ENCODE measurements around the gene COMT.

COMT gene

DNA sequence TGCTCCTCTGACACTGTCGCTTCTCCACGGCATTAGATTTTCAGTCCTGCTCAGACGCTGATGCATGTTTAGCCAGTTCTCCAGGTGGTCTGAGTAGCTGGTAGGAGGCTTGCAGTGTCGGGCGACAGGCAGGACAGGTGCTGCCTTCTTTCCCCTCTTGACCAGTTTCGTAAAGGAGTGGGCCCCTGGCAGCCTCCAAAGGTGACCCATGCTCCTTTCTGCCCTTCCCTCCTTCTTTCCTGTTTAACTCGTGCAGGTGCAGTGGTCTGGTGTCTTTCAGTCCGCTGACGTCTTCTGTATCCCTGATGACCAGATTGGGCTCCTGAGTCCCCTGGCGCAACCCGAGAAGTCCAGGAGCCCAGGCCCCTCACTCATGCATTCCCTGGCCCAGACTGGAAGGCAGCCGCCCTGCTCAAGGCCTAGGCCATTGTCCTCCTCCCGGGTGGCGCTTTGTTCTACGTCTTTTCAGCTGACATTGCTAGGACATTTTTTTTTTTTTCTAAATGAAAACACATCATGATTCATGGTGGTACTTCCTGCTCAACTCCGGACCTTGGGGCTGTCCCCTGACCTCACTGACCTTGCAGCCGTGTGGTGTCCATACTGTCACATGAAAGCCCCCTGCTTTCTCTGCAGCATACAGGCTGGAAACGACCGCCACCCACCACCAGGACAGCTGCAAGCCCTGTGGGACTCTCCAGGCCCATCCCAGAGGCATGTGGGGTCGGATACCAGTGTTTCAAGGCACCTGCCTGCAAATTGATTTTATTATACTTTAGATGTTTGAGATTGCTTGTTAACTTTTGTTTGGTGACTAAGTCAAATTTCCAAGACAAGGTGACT, 25.6 kb downstream of the COMT start:
- no peak overlapping the region for H3K27ac ChIP-seq
- no peak for DNase-seq (ENCODE audit: low read depth, low spot score)

DNA sequence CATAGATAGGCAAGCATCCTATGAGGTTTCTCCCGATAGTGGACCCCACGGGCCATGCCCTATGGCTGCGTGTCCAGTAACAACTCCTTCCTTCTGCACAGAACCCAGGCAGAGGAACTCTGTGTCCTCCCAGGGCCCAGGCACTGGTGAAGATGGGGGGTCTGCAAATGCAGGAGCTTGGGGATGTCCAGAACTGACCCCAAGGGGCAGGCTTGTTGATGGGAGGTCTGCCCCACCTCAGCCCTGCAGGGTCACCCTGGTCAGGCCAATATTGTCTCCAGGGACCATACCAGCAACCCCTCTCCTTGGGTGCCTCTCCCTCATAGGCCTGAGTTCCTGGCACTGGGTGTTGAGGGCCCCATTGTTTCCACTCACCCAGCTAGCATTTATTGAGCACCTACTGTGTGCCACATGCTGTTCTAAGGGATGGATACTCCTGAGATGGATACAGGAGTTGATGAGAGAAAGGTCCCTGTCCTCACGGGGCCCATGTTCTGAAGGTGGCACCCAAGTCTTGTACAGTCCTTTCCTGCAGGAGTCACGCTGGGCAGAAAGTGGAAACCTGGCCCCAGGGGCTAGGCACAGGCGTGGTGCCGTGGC, 26.4 kb downstream of the COMT start:
- H3K27ac ChIP-seq: no peak overlapping the region
- no peak for DNase-seq (ENCODE audit: low read depth, low spot score)

DNA sequence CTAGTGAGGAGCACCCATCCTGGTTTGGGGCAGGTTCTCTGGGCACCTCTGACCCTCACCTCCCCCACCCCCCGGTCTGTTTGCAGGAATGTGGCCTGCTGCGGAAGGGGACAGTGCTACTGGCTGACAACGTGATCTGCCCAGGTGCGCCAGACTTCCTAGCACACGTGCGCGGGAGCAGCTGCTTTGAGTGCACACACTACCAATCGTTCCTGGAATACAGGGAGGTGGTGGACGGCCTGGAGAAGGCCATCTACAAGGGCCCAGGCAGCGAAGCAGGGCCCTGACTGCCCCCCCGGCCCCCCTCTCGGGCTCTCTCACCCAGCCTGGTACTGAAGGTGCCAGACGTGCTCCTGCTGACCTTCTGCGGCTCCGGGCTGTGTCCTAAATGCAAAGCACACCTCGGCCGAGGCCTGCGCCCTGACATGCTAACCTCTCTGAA, 26.9 kb downstream of the COMT start:
- DNase-seq (ENCODE audit: low read depth, low spot score): no peak
- no peak overlapping the region for H3K27ac ChIP-seq

DNA sequence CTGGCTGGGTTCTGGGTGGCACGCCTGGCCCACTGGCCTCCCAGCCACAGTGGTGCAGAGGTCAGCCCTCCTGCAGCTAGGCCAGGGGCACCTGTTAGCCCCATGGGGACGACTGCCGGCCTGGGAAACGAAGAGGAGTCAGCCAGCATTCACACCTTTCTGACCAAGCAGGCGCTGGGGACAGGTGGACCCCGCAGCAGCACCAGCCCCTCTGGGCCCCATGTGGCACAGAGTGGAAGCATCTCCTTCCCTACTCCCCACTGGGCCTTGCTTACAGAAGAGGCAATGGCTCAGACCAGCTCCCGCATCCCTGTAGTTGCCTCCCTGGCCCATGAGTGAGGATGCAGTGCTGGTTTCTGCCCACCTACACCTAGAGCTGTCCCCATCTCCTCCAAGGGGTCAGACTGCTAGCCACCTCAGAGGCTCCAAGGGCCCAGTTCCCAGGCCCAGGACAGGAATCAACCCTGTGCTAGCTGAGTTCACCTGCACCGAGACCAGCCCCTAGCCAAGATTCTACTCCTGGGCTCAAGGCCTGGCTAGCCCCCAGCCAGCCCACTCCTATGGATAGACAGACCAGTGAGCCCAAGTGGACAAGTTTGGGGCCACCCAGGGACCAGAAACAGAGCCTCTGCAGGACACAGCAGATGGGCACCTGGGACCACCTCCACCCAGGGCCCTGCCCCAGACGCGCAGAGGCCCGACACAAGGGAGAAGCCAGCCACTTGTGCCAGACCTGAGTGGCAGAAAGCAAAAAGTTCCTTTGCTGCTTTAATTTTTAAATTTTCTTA, 27.8 kb downstream of the COMT start:
- no peak overlapping the region for H3K27ac ChIP-seq
- DNase-seq (ENCODE audit: low read depth, low spot score): no peak

DNA sequence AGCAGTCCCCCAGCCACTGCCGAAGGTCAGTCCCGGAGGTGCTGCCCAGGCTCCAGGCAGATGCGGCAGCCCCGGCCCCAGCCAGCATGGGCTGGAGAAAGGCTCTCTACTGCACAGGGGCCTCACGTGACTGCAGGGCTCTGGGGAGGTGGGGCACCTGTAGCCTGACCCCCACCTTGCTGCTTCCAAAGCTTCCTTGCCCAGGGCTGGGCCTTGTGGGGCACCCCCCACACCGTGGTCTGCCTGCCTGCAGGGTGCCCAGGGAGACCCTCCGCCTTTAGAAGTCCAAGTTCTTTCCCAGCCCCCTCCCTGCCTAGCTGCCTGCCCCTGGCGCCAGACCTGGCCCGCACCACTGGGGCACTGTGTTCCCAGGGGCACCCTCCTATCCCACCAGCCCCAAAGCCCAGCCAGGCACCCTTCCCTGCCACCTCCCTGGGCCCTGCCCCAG, 28.5 kb downstream of the COMT start:
- no peak overlapping the region for H3K27ac ChIP-seq
- DNase-seq (ENCODE audit: low read depth, low spot score): no peak

DNA sequence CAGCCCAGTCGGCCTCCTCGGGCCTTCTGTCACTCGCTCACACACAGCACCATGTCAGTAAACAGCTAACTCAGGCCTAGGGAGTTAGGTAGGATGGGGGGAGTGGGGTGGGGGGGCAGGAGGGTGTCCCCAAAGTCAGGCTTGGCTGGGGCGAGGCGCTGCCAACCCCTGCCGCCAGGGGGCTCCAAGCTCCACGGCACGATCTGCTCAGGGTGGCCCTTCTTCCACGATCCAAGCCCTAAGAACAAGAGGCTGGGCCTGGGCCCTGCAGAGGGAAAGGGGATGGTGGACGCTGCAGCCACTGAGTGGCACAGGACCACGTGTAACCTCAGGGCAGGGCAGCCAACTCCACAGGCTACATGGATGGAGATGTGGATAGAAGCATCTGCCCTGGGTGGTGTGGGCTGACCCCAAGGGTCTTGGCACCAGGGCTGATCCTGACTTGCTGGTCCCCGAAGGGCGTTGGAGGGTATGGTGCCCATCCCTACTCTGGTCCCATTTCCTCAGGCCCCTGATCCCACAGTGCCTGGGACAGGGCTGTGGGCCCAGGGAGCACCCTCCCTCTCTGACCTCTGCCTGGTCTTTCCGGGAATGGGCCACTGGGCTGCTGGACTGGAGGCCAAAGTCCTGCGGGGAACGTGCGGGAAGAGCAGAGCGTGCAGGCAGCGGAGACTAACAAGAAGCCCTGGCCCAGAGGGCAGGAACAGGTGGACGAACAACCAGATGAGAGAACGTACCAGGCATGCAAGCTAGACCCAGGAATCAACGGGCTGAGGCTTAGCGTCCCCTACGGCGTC, 29.1 kb downstream of the COMT start:
- no peak for DNase-seq (ENCODE audit: low read depth, low spot score)
- H3K27ac ChIP-seq: no peak overlapping the region

DNA sequence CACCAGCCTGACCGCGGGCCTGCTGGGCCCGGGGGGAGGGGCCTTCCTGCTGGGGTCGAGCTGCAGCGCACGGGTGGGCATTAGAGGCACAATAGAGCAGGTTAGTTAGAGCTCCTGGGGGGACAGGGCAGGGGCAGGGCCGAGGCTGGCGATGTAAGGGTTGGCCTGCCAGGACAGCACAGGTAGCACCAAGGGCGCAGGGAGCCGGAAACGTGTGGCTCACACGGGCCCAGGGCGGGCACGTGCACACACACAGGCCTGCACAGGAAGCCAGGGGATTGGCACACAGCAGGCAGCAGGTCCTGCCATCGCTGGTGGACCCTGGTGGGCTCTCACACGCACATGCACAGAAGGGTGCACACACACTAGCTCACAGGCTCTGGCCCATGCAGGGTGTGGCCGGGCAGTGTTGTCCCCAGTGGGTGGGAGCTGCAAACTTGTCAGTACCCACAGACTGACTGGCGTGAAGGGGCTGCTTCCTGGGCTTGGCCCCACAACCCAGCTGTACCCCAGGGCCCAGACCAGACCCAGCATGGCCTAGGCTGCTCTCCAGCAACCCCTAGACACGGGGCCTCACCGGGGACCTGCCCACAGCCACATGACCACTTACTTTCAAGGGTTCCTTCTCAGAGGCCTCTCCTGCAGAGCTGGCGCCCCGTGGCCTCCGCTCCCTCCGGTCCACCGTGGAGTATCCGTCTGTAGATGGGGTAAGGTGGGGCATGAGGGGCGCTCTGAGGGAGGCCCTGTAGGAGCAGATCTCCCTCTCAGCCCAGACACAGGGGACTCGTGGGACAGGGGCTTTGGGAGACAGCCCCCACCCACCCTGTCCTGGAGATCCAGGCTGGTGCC, 29.9 kb downstream of the COMT start:
- H3K27ac ChIP-seq: no peak overlapping the region
- no peak for DNase-seq (ENCODE audit: low read depth, low spot score)

DNA sequence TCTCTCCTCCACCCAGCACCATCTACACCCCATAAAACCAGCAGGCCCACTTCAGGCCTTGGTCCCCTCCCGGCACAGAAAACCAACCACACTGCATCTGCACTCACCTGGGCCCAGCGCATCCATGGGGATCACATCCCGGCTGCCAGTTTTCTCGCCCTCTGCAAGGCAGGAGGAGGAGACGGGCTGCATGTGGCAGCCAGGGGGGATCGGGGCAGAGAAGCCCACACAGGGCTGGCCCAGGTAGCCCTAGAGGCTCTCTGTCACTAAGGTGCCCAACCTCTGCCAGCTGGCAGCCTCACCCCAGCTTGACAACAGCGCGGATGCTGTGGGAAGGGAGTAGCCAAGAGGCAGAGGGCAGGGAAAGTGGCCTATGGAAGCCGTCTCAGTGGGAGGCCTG, 30.7 kb downstream of the COMT start:
- no peak for DNase-seq (ENCODE audit: low read depth, low spot score)
- no peak overlapping the region for H3K27ac ChIP-seq

DNA sequence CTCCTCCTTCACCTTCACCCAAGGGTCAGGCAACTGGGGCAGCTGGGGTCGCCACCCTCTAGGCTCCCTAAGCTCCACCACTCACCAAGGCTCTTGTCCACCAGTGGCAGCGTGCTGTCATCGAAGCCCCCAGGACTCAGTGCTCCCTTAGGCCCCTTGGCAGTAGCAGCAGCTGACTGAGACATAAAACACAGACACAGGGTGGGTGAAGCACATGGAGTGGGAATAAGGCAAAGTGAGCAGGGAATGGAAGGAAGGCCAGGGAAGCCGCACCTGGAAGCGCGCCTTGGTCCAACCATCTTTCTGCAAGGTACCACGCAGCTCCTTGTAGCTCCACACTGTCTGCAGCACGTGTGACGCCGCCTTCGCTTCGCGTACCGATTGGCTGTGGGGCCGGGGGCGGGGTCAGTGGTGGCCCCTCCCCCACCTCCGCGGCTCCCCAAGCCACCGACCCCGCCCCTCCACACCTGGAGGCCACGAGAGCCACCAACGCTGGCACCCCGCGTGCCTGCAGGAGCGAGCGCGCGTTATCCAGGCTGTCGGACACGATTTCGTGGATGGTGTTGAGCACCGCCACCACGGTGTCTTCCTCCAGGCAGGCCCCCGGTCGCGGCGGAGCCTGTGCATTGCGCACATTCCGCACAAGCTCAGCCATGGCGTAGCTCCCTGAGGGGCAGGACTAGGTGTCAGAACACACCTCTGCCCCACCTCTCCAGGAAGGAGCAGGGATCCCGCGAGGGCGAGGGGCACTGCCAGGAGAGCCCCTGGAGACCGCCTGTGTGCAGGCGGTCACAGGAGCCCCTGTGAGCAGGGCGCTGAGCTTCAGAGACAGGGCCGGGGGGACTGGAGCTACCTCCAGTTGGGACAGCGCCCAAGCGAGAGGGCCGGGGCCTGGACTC, 31.3 kb downstream of the COMT start:
- no peak overlapping the region for H3K27ac ChIP-seq
- DNase-seq (ENCODE audit: low read depth, low spot score): no peak

DNA sequence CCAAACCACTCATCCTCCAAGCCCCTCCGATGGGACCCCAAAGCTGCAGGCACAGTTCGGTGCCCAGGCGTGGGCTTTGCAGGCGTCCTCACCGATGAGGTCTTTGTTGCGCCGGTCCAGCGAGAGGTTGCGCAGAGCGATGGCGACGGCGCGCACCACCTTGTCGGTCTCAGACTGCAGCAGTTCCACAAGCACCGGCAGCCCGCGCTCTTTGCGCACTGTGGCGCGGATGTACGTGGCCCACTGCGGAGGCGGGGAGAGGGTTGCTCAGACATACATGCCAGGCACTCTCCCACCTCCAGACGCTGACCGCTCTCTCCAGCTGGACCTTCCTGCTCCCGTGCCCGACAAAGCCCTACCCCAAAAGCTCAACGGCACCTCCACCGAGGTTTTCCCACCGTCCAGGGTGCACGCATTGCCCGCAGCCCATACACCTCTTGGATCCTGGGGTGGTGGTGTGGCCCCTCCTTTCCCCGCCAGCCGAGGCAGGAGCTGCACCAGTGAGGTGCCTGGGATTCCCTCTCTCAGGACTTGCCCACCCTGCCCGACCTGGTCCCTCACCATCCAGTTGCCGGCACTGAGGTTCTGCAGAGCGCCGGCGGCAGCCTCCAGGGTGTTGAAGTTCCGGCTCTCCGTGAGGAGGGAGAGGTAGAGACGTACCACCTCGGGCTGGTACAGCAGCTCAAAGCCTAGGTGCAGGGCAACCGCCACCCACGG, 32.1 kb downstream of the COMT start:
- H3K27ac ChIP-seq: no peak overlapping the region
- no peak for DNase-seq (ENCODE audit: low read depth, low spot score)

DNA sequence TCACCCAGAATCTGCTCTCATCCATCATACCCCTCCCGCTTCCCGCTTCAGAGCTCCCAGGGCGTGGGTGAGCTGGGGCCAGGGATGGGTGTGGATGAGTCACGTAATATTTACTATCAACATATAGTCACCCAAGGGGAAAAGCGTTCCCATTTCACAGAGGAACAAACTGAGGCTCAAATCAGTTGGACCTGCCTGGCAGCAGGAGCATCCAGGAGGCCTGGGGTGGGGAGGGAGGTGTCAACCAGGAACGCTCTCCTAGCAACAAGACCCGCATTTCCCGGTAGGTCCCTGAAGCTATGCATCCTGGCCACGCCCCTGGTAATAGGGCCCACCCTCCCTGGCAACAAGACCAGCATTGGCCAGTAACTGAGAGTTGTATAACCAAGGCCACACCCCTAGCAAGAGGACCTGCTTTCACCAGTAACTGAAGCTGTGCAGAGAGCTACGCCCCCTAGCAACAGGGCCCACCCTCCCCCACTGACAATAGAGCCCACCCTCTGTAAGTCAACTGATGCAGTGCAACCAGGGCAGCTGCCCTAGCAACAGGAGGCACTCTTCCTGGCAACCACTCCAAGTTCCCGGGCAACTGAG, 32.8 kb downstream of the COMT start:
- no peak overlapping the region for H3K27ac ChIP-seq
- no peak for DNase-seq (ENCODE audit: low read depth, low spot score)

DNA sequence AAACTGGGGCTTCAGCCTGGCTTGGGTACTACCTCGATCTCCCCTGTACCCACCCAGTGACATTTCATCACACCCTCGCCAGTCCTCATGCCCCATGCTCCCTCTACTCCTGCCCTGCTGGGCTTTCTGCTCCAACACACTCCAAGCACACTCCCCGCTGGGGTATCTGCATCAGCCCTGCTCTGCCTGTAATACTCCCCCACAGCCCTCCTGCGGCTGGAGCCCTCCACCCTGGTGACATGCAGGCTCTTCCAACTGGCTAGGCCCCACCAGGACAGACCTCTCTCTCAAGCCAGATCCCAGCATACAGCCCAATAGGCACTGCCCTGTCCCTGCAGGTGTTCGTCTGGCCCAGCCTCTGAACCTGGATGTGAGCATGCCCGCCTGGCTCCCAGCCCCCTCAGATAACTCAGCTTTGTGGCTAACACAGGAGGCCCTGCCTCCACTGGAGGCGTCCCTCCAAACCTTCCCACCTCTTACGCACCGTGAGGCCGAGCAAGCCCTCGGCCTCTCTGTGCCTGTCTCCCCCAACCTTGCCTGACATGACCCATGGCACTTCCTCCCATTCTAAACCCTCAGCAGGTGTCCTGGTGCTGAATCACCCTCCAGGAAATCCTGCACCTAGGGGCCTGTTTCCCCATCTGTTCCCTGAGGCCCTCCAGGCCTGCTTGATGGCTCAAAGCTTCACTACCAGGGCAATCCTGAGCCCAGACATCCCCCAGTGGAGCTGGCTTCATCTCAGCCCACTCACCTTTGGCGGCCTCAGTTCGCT, 33.5 kb downstream of the COMT start:
- no peak overlapping the region for H3K27ac ChIP-seq
- no peak for DNase-seq (ENCODE audit: low read depth, low spot score)

DNA sequence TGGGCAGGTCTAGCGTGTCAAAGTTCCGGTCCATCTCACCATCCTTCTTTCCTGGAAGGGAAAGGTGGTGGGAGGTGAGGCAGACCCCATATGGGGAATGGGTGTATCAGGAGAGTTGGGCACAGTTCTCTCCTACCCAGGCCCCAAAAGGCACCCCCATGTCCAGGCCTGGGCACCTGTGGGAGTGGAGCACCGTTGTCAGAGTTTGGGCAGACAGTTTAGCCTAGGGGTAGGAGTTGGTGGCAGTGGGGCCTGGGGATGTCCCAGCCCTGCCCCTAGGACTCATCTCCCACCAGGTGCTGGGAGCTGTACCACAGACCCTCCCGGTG, 34.1 kb downstream of the COMT start:
- DNase-seq (ENCODE audit: low read depth, low spot score): no peak
- no peak overlapping the region for H3K27ac ChIP-seq

DNA sequence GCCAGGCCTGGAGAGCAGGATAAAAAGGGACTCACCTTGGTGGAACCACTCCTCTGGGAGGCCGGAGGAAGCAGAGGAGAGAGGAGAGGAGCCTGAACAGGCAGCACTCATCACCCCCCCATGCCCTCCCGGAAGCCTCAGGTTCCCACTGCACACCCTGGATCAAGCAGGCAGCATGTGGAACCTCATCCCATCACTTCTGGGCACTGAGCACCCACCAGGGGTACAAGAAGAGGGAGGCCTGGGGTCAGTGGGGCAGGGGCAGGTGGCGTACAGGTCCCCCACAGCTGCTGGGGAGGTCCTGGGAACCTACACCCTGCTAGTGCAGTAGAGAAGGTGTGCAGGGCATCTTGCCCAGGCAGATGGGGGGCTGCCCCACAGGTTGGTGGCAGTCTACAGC, 35.1 kb downstream of the COMT start:
- DNase-seq (ENCODE audit: low read depth, low spot score): no peak
- no peak overlapping the region for H3K27ac ChIP-seq

DNA sequence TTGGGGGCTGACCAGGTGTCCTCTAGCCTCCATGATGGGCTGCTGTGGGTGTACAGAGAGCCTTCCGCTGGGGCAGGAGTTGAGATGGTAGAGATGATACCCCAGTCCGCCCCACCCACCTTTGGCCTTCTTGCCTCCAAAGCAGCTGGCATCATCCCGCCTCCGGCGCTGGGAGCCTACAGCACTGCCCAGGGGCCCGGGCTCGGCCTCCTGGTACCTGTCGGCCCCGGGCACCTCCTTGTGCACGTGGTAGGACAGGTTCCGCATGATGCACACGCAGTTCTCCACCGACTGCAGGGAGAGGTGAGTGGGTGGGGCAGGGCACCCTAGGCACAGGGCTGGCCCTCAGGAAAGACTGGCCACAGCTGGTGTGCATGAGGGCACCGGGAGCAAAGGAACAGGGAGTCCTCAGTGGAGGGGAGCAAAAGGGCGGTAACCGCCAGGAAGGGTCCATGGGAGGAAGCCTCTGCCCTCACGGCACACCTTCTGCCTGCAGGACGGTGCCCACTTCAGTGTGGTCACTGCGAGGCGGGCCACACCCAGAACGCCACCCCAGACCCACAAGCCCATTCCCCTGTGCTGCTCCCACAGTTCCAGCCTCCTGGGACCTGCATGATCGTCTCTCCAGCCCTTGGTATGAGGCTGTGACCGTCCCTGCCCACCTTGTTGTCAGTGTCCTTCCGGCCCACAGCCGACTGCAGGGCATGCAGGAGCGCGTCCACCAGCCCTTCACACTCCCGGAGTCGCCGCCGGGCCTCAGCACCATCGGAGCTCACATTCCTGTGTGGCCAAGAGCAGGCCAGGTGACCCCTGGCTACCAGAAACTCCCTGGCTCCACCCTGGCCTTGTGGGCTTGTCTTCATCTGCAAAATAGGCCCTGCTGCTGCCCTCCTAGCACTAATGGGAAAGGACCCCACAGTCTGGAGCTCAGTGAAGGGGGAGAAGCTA, 36.0 kb downstream of the COMT start:
- no peak for DNase-seq (ENCODE audit: low read depth, low spot score)

DNA sequence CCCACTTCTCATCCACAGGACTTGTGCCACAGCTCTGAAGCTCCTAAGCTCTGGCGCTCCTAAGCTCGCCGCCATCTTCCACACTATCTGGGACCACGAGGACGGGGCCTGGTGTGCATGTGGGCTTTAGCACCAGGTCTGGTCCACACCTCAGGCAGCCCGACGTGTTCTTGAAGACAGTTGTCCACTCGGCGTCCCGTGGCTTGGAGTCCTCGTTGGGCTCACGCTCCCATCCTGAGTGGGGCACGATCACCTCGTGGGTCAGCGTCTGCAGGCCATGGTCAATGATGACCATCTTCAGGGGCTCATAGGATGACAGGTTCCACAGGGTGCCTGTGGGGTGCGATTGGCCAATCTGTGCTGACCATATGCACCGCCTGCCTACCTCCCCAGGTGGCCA, 37.2 kb downstream of the COMT start:
- H3K27ac ChIP-seq: no peak overlapping the region
- DNase-seq (ENCODE audit: low read depth, low spot score): no peak

More for the DNA sequence above, 36.0 kb downstream of the COMT start:
- H3K27ac ChIP-seq: no peak overlapping the region
